EH (cell line): ENCODE data around the gene VWCE.
"Not testable (repeated sequence)": the region's sequence is repeated elsewhere in the genome, so short reads cannot be mapped to it uniquely, and the experiment has no call there.

Experiments used
- DNase-seq: peaks from one replicate; pipeline ENCODE4 v3.0.0-alpha.2; 2015; ENCODE audit warnings: low read depth

The VWCE gene

GRCh38 chr11:61254403-61255025 lies 40.6 kb downstream of the VWCE start:
- DNase-seq = peak; percentile 72

- not testable (repeated sequence) for DNase-seq
These were observed 42.8 kb downstream of the VWCE start for GRCh38 chr11:61252332-61252731.

GRCh38 chr11:61250796-61251765 lies 44.0 kb downstream of the VWCE start:
- peak; percentile 8 for DNase-seq

GRCh38 chr11:61249201-61249600 lies 45.9 kb downstream of the VWCE start:
- not testable (repeated sequence) for DNase-seq

GRCh38 chr11:61248071-61248470 lies 47.0 kb downstream of the VWCE start:
- DNase-seq = not testable (repeated sequence)

- not testable (repeated sequence) for DNase-seq
These were observed 49.7 kb downstream of the VWCE start for GRCh38 chr11:61245284-61245964.

GRCh38 chr11:61241526-61241925 lies 53.6 kb downstream of the VWCE start:
- not testable (repeated sequence) for DNase-seq

GRCh38 chr11:61240875-61241274 lies 54.2 kb downstream of the VWCE start, which contains the start of gene PGA5:
Gene PGA5, plus strand, starts transcription at chr11:61241175. Its CDS starts 52 bp downstream, at chr11:61241227.
- DNase-seq = not testable (repeated sequence)

- not testable (repeated sequence) for DNase-seq
These were observed 54.8 kb downstream of the VWCE start for GRCh38 chr11:61240288-61240687.

- not testable (repeated sequence) for DNase-seq
These were observed 58.0 kb downstream of the VWCE start for GRCh38 chr11:61237130-61237529.

GRCh38 chr11:61232548-61233145 lies 62.5 kb downstream of the VWCE start:
- not testable (repeated sequence) for DNase-seq

GRCh38 chr11:61231585-61231984 lies 63.5 kb downstream of the VWCE start:
- not testable (repeated sequence) for DNase-seq

GRCh38 chr11:61231033-61231432 lies 64.1 kb downstream of the VWCE start:
- not testable (repeated sequence) for DNase-seq

- DNase-seq = not testable (repeated sequence)
These were observed 65.7 kb downstream of the VWCE start for GRCh38 chr11:61229458-61229857.

- not testable (repeated sequence) for DNase-seq
These were observed 68.5 kb downstream of the VWCE start for GRCh38 chr11:61226457-61227137.

- DNase-seq = not testable (repeated sequence)
These were observed 72.4 kb downstream of the VWCE start for GRCh38 chr11:61222692-61223091.

- not testable (repeated sequence) for DNase-seq
These were observed 73.1 kb downstream of the VWCE start, which contains the start of gene PGA4 for GRCh38 chr11:61222047-61222446. Gene PGA4, plus strand, starts transcription at chr11:61222347. Its CDS starts 54 bp downstream, at chr11:61222401.

- not testable (repeated sequence) for DNase-seq
These were observed 76.1 kb downstream of the VWCE start for GRCh38 chr11:61219016-61219415.

- not testable (repeated sequence) for DNase-seq
These were observed 76.8 kb downstream of the VWCE start for GRCh38 chr11:61218306-61218705.

GRCh38 chr11:61213711-61214324 lies 81.3 kb downstream of the VWCE start:
- not testable (repeated sequence) for DNase-seq

GRCh38 chr11:61212202-61212601 lies 82.9 kb downstream of the VWCE start:
- DNase-seq = not testable (repeated sequence)
